Measurements from ENCODE around the gene CCDC197.

The CCDC197 gene

GRCh38 chr14:94043111-94043755, 46.1 kb downstream of the CCDC197 start:
- DNase-seq (ENCODE audit: low read depth): no peak

GRCh38 chr14:94043756-94044475, 46.8 kb downstream of the CCDC197 start:
- DNase-seq (ENCODE audit: low read depth): no peak

GRCh38 chr14:94044476-94045091, 47.5 kb downstream of the CCDC197 start:
- no peak for DNase-seq (ENCODE audit: low read depth)

GRCh38 chr14:94045101-94045500, 48.0 kb downstream of the CCDC197 start:
- no peak for DNase-seq (ENCODE audit: low read depth)

- no peak for DNase-seq (ENCODE audit: low read depth)
These were observed 48.7 kb downstream of the CCDC197 start for GRCh38 chr14:94045563-94046345.

GRCh38 chr14:94046696-94047250, 49.7 kb downstream of the CCDC197 start:
- DNase-seq (ENCODE audit: low read depth): no peak

GRCh38 chr14:94047581-94047980, 50.5 kb downstream of the CCDC197 start:
- DNase-seq (ENCODE audit: low read depth): no peak

GRCh38 chr14:94048691-94049624, 51.9 kb downstream of the CCDC197 start:
- no peak for DNase-seq (ENCODE audit: low read depth)

- no peak for DNase-seq (ENCODE audit: low read depth)
These were observed 52.5 kb downstream of the CCDC197 start for GRCh38 chr14:94049625-94050023.

- no peak for DNase-seq (ENCODE audit: low read depth)
These were observed 53.3 kb downstream of the CCDC197 start for GRCh38 chr14:94050231-94050880.

GRCh38 chr14:94051115-94051514, 54.0 kb downstream of the CCDC197 start:
- no peak for DNase-seq (ENCODE audit: low read depth)

GRCh38 chr14:94051779-94052178, 54.7 kb downstream of the CCDC197 start:
- no peak for DNase-seq (ENCODE audit: low read depth)

GRCh38 chr14:94052199-94052598, 55.1 kb downstream of the CCDC197 start:
- DNase-seq (ENCODE audit: low read depth): no peak

- DNase-seq (ENCODE audit: low read depth): no peak
These were observed 55.6 kb downstream of the CCDC197 start for GRCh38 chr14:94052662-94053061.

- DNase-seq (ENCODE audit: low read depth): no peak
These were observed 57.3 kb downstream of the CCDC197 start for GRCh38 chr14:94054401-94054800.

GRCh38 chr14:94054936-94055335, 57.8 kb downstream of the CCDC197 start:
- no peak for DNase-seq (ENCODE audit: low read depth)

- no peak for DNase-seq (ENCODE audit: low read depth)
These were observed 59.6 kb downstream of the CCDC197 start for GRCh38 chr14:94056579-94057308.

GRCh38 chr14:94058128-94058673, 61.1 kb downstream of the CCDC197 start:
- no peak for DNase-seq (ENCODE audit: low read depth)
